ENCODE results near the gene THAP7.

Gene THAP7

GRCh38 chr22:21034989-21035388 lies 33.1 kb upstream of the THAP7 start:
- H3K27me3 Mint-ChIP-seq: peaks cover 12% of the 10 kb centered on the region
- H3K4me1 Mint-ChIP-seq (ENCODE audit: low read depth): peaks cover 3% of the 10 kb centered on the region
- no peaks in the 10 kb centered on the region for H3K36me3 Mint-ChIP-seq
- no peak overlapping the region for H3K27ac Mint-ChIP-seq
- H3K9me3 Mint-ChIP-seq (ENCODE audit: low read depth): no peaks in the 10 kb centered on the region
- H3K4me3 Mint-ChIP-seq: no peak overlapping the region

DNA sequence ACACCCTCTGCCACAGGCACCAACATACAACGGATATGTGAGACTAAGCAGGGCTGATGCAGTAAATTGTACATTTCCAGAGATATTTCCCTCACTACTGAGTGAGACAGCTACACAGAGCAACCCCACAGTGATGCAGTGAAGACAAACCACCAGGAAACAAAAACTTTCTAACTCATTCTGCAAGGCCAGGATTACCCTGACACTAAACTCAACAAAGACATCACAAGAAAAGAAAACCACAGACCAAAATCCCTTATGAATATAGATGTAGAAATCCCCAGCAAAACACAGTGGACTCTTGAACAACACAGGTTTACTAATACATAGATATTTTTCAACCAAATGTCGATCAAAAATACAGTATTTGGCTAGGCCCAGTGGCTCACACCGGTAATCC lies 32.0 kb upstream of the THAP7 start:
- Mint-ChIP-seq H3K4me3 (no peak overlapping the region), H3K27ac (no peak overlapping the region), H3K9me3 (ENCODE audit: low read depth) (no peaks in the 10 kb centered on the region), H3K4me1 (ENCODE audit: low read depth) (peaks cover 3% of the 10 kb centered on the region), H3K36me3 (no peaks in the 10 kb centered on the region), H3K27me3 (peaks cover 9% of the 10 kb centered on the region)

DNA sequence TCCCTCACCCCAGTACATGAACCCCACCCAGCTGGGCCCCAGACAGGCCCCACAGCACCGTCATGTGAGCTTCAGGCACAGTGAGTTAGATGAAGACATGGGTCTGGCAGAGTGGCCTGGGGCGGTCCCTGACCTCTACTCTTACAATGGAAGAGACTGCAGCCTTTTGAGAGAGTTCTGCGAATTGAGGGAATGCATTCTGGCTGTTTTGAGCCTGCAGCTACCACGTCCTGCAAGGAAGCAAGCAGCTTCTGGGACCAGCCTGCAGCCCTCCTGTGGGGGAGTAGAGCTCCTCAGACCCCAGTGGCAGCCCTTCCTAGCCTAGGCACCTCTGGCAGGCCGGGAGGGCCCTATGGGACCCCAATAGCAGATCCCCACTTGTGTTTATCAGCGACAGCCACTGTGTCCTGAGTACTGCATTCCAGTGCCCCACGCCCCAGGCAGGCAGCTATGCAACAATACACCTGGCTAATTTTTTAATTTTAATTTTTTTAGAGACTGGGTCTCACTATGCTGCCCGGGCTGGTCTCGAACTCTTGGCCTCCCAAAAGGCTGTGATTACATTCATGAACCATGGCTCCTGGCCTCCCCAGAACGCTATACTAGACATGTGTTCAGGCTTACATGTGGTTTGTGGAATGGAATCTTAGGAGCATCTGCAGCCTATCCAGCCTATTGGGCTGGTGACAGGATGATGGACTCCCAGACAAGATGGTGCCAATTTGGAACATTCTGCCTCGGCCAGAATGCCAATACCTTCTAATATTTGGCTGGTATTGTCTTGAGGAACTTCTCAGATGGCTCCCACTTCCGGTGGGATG lies 31.2 kb upstream of the THAP7 start:
- Mint-ChIP-seq H3K27me3 (peaks cover 5% of the 10 kb centered on the region), H3K4me3 (no peak overlapping the region), H3K36me3 (no peaks in the 10 kb centered on the region), H3K4me1 (ENCODE audit: low read depth) (peaks cover 3% of the 10 kb centered on the region), H3K27ac (no peak overlapping the region), H3K9me3 (ENCODE audit: low read depth) (no peaks in the 10 kb centered on the region)

- peaks cover 5% of the 10 kb centered on the region for H3K27me3 Mint-ChIP-seq
- peaks cover 3% of the 10 kb centered on the region for H3K4me1 Mint-ChIP-seq (ENCODE audit: low read depth)
- no peak within 1 kb of the TSS for H3K27ac Mint-ChIP-seq
- H3K4me3 Mint-ChIP-seq: peak within 1 kb of the TSS; percentile 57
- no peaks in the 10 kb centered on the region for H3K9me3 Mint-ChIP-seq (ENCODE audit: low read depth)
- H3K36me3 Mint-ChIP-seq: no peaks in the 10 kb centered on the region
Measured at GRCh38 chr22:21032037-21032867, 30.3 kb upstream of the THAP7 start, which contains the start of gene SLC7A4. Gene SLC7A4, minus strand, starts transcription at chr22:21032561. Its CDS starts 749 bp downstream, at chr22:21031812.

GRCh38 chr22:21031545-21032036 lies 29.7 kb upstream of the THAP7 start:
- Mint-ChIP-seq H3K9me3 (ENCODE audit: low read depth) (no peaks in the 10 kb centered on the region), H3K27me3 (peaks cover 5% of the 10 kb centered on the region), H3K27ac (no peak overlapping the region), H3K4me3 (peak overlapping the region; percentile 57), H3K36me3 (no peaks in the 10 kb centered on the region), H3K4me1 (ENCODE audit: low read depth) (peaks cover 3% of the 10 kb centered on the region)

DNA sequence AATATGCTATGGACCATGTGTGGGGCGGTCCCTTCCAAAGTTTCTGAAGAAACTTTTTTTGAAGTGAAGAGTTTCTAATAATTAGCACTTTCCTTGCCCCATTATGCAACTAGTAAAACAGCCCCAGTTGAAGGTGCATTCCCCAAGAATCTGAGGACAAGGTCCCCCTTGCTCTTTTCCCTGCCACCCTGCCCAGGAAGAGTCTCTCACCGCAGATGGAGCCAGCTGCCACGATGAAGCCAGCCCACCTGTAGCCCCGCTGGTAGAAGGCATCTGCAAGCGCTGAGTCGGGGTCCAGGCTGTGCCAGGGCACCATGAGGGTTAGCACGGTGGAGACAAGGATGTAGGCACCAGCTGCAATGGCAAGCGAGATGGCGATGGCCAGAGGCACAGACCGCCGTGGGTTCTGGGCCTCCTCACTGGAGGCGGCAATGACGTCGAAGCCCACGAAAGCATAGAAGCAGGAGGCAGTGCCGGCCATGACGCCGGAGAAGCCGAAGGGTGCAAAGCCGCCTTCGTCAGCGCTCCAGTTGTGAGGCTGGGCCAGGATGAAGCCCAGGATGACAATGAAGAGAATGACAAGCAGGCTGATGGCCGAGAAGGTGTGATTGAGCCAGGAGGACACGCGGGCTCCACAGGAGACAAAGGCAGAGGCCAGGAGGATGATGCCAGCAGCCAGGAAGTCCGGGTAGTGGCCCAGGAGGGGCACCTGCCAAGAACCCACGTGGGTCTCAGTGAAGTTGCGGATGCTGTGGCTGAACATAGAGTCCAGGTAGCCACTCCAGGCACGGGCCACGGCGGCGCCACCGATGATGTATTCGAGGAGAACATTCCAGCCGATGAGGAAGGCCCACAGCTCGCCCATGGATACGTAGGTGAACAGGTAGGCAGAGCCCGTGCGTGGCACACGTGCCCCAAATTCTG lies 29.0 kb upstream of the THAP7 start:
- Mint-ChIP-seq H3K9me3 (ENCODE audit: low read depth) (no peaks in the 10 kb centered on the region), H3K27ac (no peak overlapping the region), H3K4me1 (ENCODE audit: low read depth) (peaks cover 5% of the 10 kb centered on the region), H3K4me3 (peak overlapping the region; percentile 57), H3K36me3 (no peaks in the 10 kb centered on the region), H3K27me3 (peaks cover 5% of the 10 kb centered on the region)

- Mint-ChIP-seq H3K36me3 (no peaks in the 10 kb centered on the region), H3K27ac (no peak overlapping the region), H3K9me3 (ENCODE audit: low read depth) (no peaks in the 10 kb centered on the region), H3K27me3 (peaks cover 5% of the 10 kb centered on the region), H3K4me1 (ENCODE audit: low read depth) (peaks cover 13% of the 10 kb centered on the region), H3K4me3 (peak overlapping the region; percentile 27)
Measured at GRCh38 chr22:21030032-21030431, 28.1 kb upstream of the THAP7 start.

DNA sequence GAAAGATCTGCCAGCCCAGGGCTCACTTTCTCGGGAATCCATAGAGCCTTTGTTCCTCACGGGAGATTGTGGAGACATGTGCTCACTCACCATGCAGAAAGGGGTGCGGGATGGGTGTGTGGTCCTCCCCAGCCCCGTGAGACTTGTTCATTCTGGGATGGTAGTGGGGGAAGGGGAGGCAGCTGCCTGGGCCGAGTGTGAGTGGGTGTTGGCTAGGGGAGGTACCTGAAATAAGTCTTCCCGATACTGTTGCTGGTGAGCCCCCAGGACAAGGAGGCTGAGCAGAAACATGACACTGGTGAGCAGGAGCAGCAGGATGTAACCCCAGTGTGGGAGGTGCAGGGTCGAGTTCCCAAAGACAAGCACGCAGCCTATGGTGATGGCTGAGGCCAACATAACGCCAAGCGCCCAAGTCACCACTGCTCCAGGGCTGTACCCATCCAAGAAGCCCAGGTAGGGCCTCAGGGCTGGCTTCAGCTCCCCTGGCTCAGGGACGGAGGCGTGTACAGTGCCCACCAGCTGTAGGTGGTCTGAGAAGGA lies 27.6 kb upstream of the THAP7 start:
- no peak overlapping the region for H3K4me3 Mint-ChIP-seq
- peaks cover 16% of the 10 kb centered on the region for H3K4me1 Mint-ChIP-seq (ENCODE audit: low read depth)
- no peak overlapping the region for H3K27ac Mint-ChIP-seq
- peaks cover 5% of the 10 kb centered on the region for H3K27me3 Mint-ChIP-seq
- no peaks in the 10 kb centered on the region for H3K9me3 Mint-ChIP-seq (ENCODE audit: low read depth)
- no peaks in the 10 kb centered on the region for H3K36me3 Mint-ChIP-seq

- Mint-ChIP-seq H3K27me3 (peaks cover 5% of the 10 kb centered on the region), H3K4me3 (no peak overlapping the region), H3K36me3 (no peaks in the 10 kb centered on the region), H3K27ac (no peak overlapping the region), H3K9me3 (ENCODE audit: low read depth) (no peaks in the 10 kb centered on the region), H3K4me1 (ENCODE audit: low read depth) (peaks cover 16% of the 10 kb centered on the region)
Measured at GRCh38 chr22:21028277-21029251, 26.6 kb upstream of the THAP7 start.

DNA sequence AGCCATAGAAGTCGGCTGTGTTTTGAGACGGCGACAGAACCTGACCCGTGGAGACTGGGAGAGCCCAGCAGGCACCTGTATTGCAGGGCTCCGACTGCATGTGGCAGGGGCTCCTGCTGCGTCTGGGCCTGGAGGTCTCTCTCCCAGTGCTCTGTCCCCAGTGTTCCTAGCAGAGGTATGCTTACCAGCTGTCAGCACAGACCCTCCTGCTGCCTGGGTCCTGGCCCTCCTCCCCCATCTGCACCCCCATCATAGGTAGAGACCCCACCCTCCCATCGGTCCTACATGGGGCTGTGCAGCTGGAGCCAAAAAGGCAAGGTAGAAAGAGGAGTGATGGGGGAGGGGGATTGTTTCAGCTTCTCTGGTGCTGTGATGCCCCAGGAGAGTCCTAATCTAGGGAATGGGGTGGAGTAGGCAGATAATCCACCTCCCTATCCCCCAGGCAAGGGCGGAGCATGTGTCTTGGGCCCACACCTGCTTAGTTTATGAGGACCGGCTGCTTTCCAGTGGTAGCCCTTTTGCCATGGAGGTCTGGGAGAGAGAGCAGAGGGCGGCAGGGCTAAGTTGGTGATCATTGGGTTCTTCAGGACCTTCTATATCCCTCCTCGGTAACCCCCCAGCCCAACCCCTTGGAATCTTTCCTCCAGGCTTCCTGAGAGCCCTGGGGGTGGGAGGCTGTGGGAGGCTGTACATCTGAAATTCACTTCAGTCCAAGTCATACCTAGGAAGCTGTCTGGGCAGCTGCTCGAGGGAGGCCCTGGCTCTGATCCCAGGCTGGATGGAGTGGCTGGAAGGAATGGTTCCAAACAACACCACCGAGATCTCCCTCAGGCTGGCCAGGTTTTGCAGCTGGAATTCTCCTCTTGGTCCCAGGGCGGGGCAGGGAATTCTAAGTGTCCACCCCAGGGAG lies 25.1 kb upstream of the THAP7 start:
- H3K27ac Mint-ChIP-seq: no peak overlapping the region
- no peaks in the 10 kb centered on the region for H3K9me3 Mint-ChIP-seq (ENCODE audit: low read depth)
- H3K36me3 Mint-ChIP-seq: no peaks in the 10 kb centered on the region
- peaks cover 5% of the 10 kb centered on the region for H3K27me3 Mint-ChIP-seq
- peaks cover 16% of the 10 kb centered on the region for H3K4me1 Mint-ChIP-seq (ENCODE audit: low read depth)
- no peak overlapping the region for H3K4me3 Mint-ChIP-seq

- no peak overlapping the region for H3K27ac Mint-ChIP-seq
- peaks cover 13% of the 10 kb centered on the region for H3K4me1 Mint-ChIP-seq (ENCODE audit: low read depth)
- no peak overlapping the region for H3K4me3 Mint-ChIP-seq
- peaks cover 2% of the 10 kb centered on the region for H3K27me3 Mint-ChIP-seq
- no peaks in the 10 kb centered on the region for H3K36me3 Mint-ChIP-seq
- no peaks in the 10 kb centered on the region for H3K9me3 Mint-ChIP-seq (ENCODE audit: low read depth)
Measured at GRCh38 chr22:21025763-21026755, 24.1 kb upstream of the THAP7 start.

- Mint-ChIP-seq H3K27ac (peak overlapping the region; percentile 73), H3K9me3 (ENCODE audit: low read depth) (no peaks in the 10 kb centered on the region), H3K36me3 (no peaks in the 10 kb centered on the region), H3K27me3 (no peaks in the 10 kb centered on the region), H3K4me1 (ENCODE audit: low read depth) (peaks cover 13% of the 10 kb centered on the region), H3K4me3 (peak overlapping the region; percentile 33)
Measured at GRCh38 chr22:21025266-21025665, 23.3 kb upstream of the THAP7 start.
